GM19239 (cell line): ENCODE data around the gene MCF2L2.

Source experiments
- DNase-seq: peaks from one replicate; pipeline ENCODE4 v3.0.0; 2011; ENCODE audit warnings: low spot score; ENCODE audit not compliant: insufficient read length
- FAIRE-seq: peaks from 2 replicates; lab custom pipeline; 2011; peaks lifted over from hg19 to GRCh38; lab: Jason Lieb, UNC

MCF2L2 gene

GRCh38 chr3:183222631-183223235, 205.7 kb downstream of the MCF2L2 start:
- FAIRE-seq (no peak), DNase-seq (no peak)

GRCh38 chr3:183220828-183221227, 207.6 kb downstream of the MCF2L2 start:
- FAIRE-seq: no peak

GRCh38 chr3:183218826-183219225, 209.6 kb downstream of the MCF2L2 start:
- FAIRE-seq (no peak), DNase-seq (no peak)

More at GRCh38 chr3:183220828-183221227, 207.6 kb downstream of the MCF2L2 start:
- DNase-seq: no peak

GRCh38 chr3:183217548-183218332, 210.7 kb downstream of the MCF2L2 start:
- FAIRE-seq: no peak
- no peak for DNase-seq

- DNase-seq (no peak), FAIRE-seq (no peak)
These were observed 212.7 kb downstream of the MCF2L2 start for GRCh38 chr3:183215591-183216202.

GRCh38 chr3:183214277-183214612, 214.2 kb downstream of the MCF2L2 start:
- no peak for FAIRE-seq
- no peak for DNase-seq

- DNase-seq: no peak
- no peak for FAIRE-seq
These were observed 214.8 kb downstream of the MCF2L2 start for GRCh38 chr3:183213415-183214276.

- DNase-seq: no peak
These were observed 215.9 kb downstream of the MCF2L2 start for GRCh38 chr3:183212565-183212964.

GRCh38 chr3:183212096-183212495, 216.3 kb downstream of the MCF2L2 start:
- DNase-seq (no peak), FAIRE-seq (no peak)

More at GRCh38 chr3:183212565-183212964, 215.9 kb downstream of the MCF2L2 start:
- FAIRE-seq: no peak

- no peak for FAIRE-seq
- DNase-seq: no peak
These were observed 217.1 kb downstream of the MCF2L2 start for GRCh38 chr3:183211352-183211751.

- no peak for FAIRE-seq
- DNase-seq: no peak
These were observed 217.5 kb downstream of the MCF2L2 start for GRCh38 chr3:183210862-183211341.

- no peak for FAIRE-seq
These were observed 218.1 kb downstream of the MCF2L2 start for GRCh38 chr3:183210341-183210740.

GRCh38 chr3:183208800-183209199, 219.6 kb downstream of the MCF2L2 start:
- DNase-seq: no peak
- FAIRE-seq: no peak

More at GRCh38 chr3:183210341-183210740, 218.1 kb downstream of the MCF2L2 start:
- DNase-seq: no peak

GRCh38 chr3:183208260-183208659, 220.2 kb downstream of the MCF2L2 start:
- FAIRE-seq (no peak), DNase-seq (no peak)

GRCh38 chr3:183203670-183204069, 224.7 kb downstream of the MCF2L2 start:
- no peak for FAIRE-seq
- no peak for DNase-seq

- FAIRE-seq (no peak), DNase-seq (no peak)
These were observed 226.3 kb downstream of the MCF2L2 start for GRCh38 chr3:183202004-183202722.

- DNase-seq (no peak), FAIRE-seq (no peak)
These were observed 229.5 kb downstream of the MCF2L2 start for GRCh38 chr3:183198939-183199338.

- DNase-seq: no peak
- FAIRE-seq: no peak
These were observed 230.7 kb downstream of the MCF2L2 start for GRCh38 chr3:183197734-183198133.

GRCh38 chr3:183195266-183195665, 233.2 kb downstream of the MCF2L2 start:
- no peak for DNase-seq
- no peak for FAIRE-seq
